Body of pancreas (tissue), 4 donors: Measurements from ENCODE around the gene CNGB1.

Experiments
- CTCF ChIP-seq, 7 experiments: fragments of 450-650 bp in 4 of 7; fragments of 200-600 bp in 3 of 7; sonication (generic) in 3 of 7; IDR thresholded peaks; one replicate each; pipeline ENCODE4 v1.5.1; 2016 to 2019; ENCODE audit warnings: antibody characterized with exemption in 7 of 7
- POLR2A ChIP-seq, 3 donors: fragments of 450-650 bp; IDR thresholded peaks; one replicate each; pipeline ENCODE4 v1.6.1; 2016; ENCODE audit warnings: antibody characterized with exemption in 3 of 3, mild to moderate bottlenecking in 2 of 3

GRCh38 chr16:57972306-57972705, 1.4 kb upstream of the CNGB1 start:
- TF ChIP-seq POLR2A (IDR thresholded peaks at IDR 0.05) (no peak), CTCF (IDR thresholded peaks at IDR 0.05) (no peak)
